Panc1 (cell line): ENCODE data around the gene UQCRFS1. TPM values are rescaled to one million over a fixed set of nuclear protein-coding genes. Genes with fewer than 3 reads are reported as not detected.

Experiments
- ATAC-seq: fragments of 200-7000 bp; cut with Tn5 transposase; 2 replicates; pipeline ENCODE4 v1.9.1; 2020; ENCODE audit warnings: mild to moderate bottlenecking, moderate library complexity
- BruUV-seq: library from RNA; stranded (reverse); fragments of 400-500 nt; replicated peaks from 2 replicates; lab custom pipeline; 2021; lab: Mats Ljungman, UMichigan
- CTCF ChIA-PET: fragments of 300-600 bp; sonication (Branson Sonifier 250); formaldehyde crosslinking; loops from one replicate; lab custom pipeline; 2022; ENCODE audit warnings: antibody characterized with exemption; lab: Charles Lee
- POLR2A ChIA-PET: fragments of 300-600 bp; sonication (Branson Sonifier 250); formaldehyde crosslinking; loops from one replicate; lab custom pipeline; 2022; ENCODE audit warnings: antibody characterized with exemption; lab: Charles Lee
- DNase-seq: peaks from one replicate; pipeline ENCODE4 v3.0.0-alpha.2; 2010; ENCODE audit warnings: low read depth, low spot score
- H3K27ac ChIP-seq: 2 replicates; pipeline ENCODE4 v1.5.1; 2011; ENCODE audit warnings: mild to moderate bottlenecking, low read length, inconsistent platforms
- H3K27me3 ChIP-seq: fragments of 200-500 bp; sonication (Bioruptor generic); 2 replicates; pipeline ENCODE4 v1.6.0; 2014; ENCODE audit warnings: low read length, inconsistent platforms; ENCODE audit not compliant: control insufficient read depth, insufficient read depth
- H3K36me3 ChIP-seq: fragments of 200-500 bp; sonication (Bioruptor generic); 2 replicates; pipeline ENCODE4 v1.5.1; 2014; ENCODE audit warnings: inconsistent platforms, mild to moderate bottlenecking, low read length, moderate library complexity; ENCODE audit not compliant: control insufficient read depth, insufficient read depth
- H3K4me1 ChIP-seq: 2 replicates; pipeline ENCODE4 v1.5.1; 2011; ENCODE audit warnings: inconsistent platforms, mild to moderate bottlenecking, low read length, moderate library complexity; ENCODE audit not compliant: control insufficient read depth, insufficient read depth
- H3K4me3 ChIP-seq, 2 experiments: 2 replicates each; pipeline ENCODE4 v1.5.1; 2011 to 2012; ENCODE audit warnings: low read depth in 2 of 2, low read length in 2 of 2, mild to moderate bottlenecking in 2 of 2, inconsistent platforms in 1 of 2, moderate library complexity in 1 of 2
- H3K9me3 ChIP-seq: fragments of 200-500 bp; sonication (Bioruptor generic); 2 replicates; pipeline ENCODE4 v1.5.1; 2014; ENCODE audit warnings: low read depth, mild to moderate bottlenecking, inconsistent platforms, low read length, moderate library complexity; ENCODE audit not compliant: control insufficient read depth, insufficient read depth
- CTCF ChIP-seq: fragments of 450-650 bp; IDR thresholded peaks from 2 replicates; pipeline ENCODE4 v1.5.1; 2017; ENCODE audit warnings: mild to moderate bottlenecking
- POLR2AphosphoS5 ChIP-seq: IDR thresholded peaks from 2 replicates; pipeline ENCODE4 v1.6.1; 2012; ENCODE audit warnings: mild to moderate bottlenecking, low read depth, low read length, moderate library complexity
- SIN3A ChIP-seq: IDR thresholded peaks from 2 replicates; pipeline ENCODE4 v1.6.1; 2012; ENCODE audit warnings: low read depth, mild to moderate bottlenecking, low read length, moderate library complexity, borderline replicate concordance; ENCODE audit not compliant: insufficient read depth
- TCF7L2 ChIP-seq: IDR thresholded peaks from 2 replicates; pipeline ENCODE4 v1.6.1; 2011; ENCODE audit warnings: mild to moderate bottlenecking, low read depth, low read length, inconsistent platforms
- in situ Hi-C: cut with HindIII; loops from 2 replicates; pipeline ENCODE4 v1.10.0; 2016; ENCODE audit warnings: low sequenced_read_pairs, low pct_unique_long_range_greater_than_20kb
- intact Hi-C: fragments of 100-400 bp; cut with micrococcal nuclease; formaldehyde crosslinking; loops from one replicate; pipeline ENCODE4 v1.10.0; 2022; ENCODE audit not compliant: unreplicated experiment
- total RNA-seq: library from RNA; stranded (reverse); gene quantifications from one replicate; pipeline ENCODE4 v1.2.1, GENCODE V29; 2021; ENCODE audit not compliant: unreplicated experiment
- TF ChIP-seq, protein P1 (sequence below), 2 experiments: IDR thresholded peaks; 2 replicates each; pipeline ENCODE4 v1.6.1; 2011 to 2012; ENCODE audit warnings: low read depth in 2 of 2, control low read depth in 1 of 2, low read length in 1 of 2, mild to moderate bottlenecking in 1 of 2, moderate library complexity in 1 of 2; ENCODE audit not compliant: insufficient read depth in 1 of 2

UQCRFS1 gene
- total RNA-seq, 1 experiment from 2014 or later, result 70.0 TPM

DNA sequence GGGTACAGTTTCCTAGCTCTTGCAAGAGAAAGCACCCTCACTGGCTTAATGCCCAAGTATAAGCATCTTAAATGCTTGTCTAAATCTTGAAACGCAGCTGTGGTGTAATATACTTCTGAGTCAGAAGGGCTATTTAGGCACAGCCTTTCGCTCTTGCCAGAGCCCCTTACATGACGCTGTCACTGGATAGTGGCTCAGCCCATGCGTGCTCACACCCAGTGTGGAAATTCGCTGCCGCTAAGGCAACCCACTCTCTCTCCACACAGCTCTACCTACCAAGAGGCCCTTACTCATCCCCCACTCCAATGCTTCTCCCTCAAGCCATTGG is 24.0 kb downstream of the UQCRFS1 start:
- intact Hi-C loops, result no loop called here
- peaks cover 5% of the 10 kb centered on the region; the same call in 1 of the 2 replicates for H3K27me3 ChIP-seq
- H3K27ac ChIP-seq, result no peak overlapping the region
- ATAC-seq, result no peak
- BruUV-seq, result no TSS peak
- H3K36me3 ChIP-seq, result no peaks in the 10 kb centered on the region
- POLR2A ChIA-PET, result no interaction called here
- TF ChIP-seq CTCF (no peak), TCF7L2 (no peak), SIN3A (no peak), POLR2AphosphoS5 (no peak)
- TF ChIP-seq, protein P1, sequence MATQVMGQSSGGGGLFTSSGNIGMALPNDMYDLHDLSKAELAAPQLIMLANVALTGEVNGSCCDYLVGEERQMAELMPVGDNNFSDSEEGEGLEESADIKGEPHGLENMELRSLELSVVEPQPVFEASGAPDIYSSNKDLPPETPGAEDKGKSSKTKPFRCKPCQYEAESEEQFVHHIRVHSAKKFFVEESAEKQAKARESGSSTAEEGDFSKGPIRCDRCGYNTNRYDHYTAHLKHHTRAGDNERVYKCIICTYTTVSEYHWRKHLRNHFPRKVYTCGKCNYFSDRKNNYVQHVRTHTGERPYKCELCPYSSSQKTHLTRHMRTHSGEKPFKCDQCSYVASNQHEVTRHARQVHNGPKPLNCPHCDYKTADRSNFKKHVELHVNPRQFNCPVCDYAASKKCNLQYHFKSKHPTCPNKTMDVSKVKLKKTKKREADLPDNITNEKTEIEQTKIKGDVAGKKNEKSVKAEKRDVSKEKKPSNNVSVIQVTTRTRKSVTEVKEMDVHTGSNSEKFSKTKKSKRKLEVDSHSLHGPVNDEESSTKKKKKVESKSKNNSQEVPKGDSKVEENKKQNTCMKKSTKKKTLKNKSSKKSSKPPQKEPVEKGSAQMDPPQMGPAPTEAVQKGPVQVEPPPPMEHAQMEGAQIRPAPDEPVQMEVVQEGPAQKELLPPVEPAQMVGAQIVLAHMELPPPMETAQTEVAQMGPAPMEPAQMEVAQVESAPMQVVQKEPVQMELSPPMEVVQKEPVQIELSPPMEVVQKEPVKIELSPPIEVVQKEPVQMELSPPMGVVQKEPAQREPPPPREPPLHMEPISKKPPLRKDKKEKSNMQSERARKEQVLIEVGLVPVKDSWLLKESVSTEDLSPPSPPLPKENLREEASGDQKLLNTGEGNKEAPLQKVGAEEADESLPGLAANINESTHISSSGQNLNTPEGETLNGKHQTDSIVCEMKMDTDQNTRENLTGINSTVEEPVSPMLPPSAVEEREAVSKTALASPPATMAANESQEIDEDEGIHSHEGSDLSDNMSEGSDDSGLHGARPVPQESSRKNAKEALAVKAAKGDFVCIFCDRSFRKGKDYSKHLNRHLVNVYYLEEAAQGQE (IDR thresholded peaks at IDR 0.05; ENCODE audit: insufficient read depth in 1 of 2, low read depth in 2 of 2, low read length in 1 of 2), result no peak
- no peak overlapping the region for H3K4me3 ChIP-seq
- DNase-seq, result no peak
- no peaks in the 10 kb centered on the region for H3K4me1 ChIP-seq
- CTCF ChIA-PET, result no interaction called here
- H3K9me3 ChIP-seq, result no peaks in the 10 kb centered on the region
- in situ Hi-C loops, result no loop called here

DNA sequence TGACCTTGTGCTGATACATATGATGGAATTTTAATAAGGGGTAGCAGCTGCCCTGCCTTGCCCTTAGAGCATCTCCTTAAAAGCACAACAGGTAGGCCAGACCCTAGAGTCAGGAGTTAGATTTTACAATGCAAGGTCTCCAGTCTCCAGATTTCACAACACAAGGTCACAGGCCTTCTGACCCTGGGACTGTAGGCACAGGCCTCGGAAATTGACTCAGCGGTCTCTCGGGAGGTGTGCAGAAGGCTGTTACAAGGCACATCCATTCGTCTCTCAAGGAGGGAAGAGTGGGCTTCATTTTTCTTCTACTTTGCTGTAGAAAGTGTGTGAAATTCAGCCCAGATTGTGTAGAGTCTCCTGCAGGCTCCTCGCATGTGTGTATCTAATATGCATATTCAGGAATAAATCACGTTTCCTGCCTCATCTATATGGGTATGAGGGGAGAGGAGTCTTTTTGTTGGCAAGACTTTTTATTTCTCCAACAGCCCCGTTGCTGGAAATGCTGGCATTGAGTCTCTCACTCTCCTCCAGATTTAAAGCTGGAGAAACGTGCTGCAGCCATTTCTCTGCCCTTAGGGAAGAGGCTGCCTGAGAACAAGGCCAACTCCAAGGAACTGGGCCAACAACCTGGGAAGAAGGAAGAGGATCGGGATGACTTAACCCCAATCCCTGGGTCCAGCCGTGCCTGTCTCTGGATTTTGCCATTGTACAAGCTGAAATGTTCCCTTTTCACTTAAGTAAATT is 24.5 kb downstream of the UQCRFS1 start:
- H3K27ac ChIP-seq, result no peak overlapping the region
- H3K27me3 ChIP-seq, result peaks cover 5% of the 10 kb centered on the region; the same call in 1 of the 2 replicates
- no peaks in the 10 kb centered on the region for H3K9me3 ChIP-seq
- no TSS peak for BruUV-seq
- TF ChIP-seq SIN3A (no peak), TCF7L2 (no peak), POLR2AphosphoS5 (no peak), CTCF (no peak)
- TF ChIP-seq, protein P1 (IDR thresholded peaks at IDR 0.05; ENCODE audit: insufficient read depth in 1 of 2, low read depth in 2 of 2, low read length in 1 of 2), result no peak
- H3K4me1 ChIP-seq, result no peaks in the 10 kb centered on the region
- DNase-seq (no peak), ATAC-seq (no peak)
- H3K36me3 ChIP-seq, result no peaks in the 10 kb centered on the region
- CTCF ChIA-PET, result no interaction called here
- H3K4me3 ChIP-seq, result no peak overlapping the region
- POLR2A ChIA-PET, result no interaction called here
- intact Hi-C loops (no loop called here), in situ Hi-C loops (no loop called here)
